HepG2 (cell line): ENCODE measurements around the gene SMURF1. TPM values are rescaled to one million over a fixed set of nuclear protein-coding genes. Genes with fewer than 3 reads are reported as not detected.

Experiments
- ATAC-seq: fragments of 200-7000 bp; cut with Tn5 transposase; 3 replicates; pipeline ENCODE4 v1.9.1; 2020; ENCODE audit warnings: mild to moderate bottlenecking, moderate library complexity
- BruUV-seq: library from RNA; stranded (reverse); fragments of 400-500 nt; replicated peaks from 2 replicates; lab custom pipeline; 2021; lab: Mats Ljungman, UMichigan
- CTCF ChIA-PET: fragments of 300-600 bp; formaldehyde crosslinking; extraction: SDS; loops from one replicate; lab custom pipeline; 2021; ENCODE audit warnings: low total read pairs, inconsistent platforms, low intra/inter-chr PET ratio; lab: Yijun Ruan, JAX
- POLR2A ChIA-PET: fragments of 350-600 bp; sonication (Branson Sonifier 250); formaldehyde crosslinking; loops from one replicate; lab custom pipeline; 2020; ENCODE audit warnings: antibody characterized with exemption, inconsistent platforms; lab: Yijun Ruan, JAX
- DNase-seq: peaks from one replicate; pipeline ENCODE4 v3.0.0-alpha.2; 2015; ENCODE audit warnings: low spot score
- FAIRE-seq: peaks from 3 replicates; lab custom pipeline; 2011; peaks lifted over from hg19 to GRCh38; lab: Jason Lieb, UNC
- H2AFZ ChIP-seq: one replicate; pipeline ENCODE4 v1.6.1; 2011; ENCODE audit warnings: low read length, inconsistent platforms
- H3K27ac ChIP-seq: fragments of 300-600 bp; 3 replicates; pipeline ENCODE4 v1.8.0; 2011; ENCODE audit warnings: mixed run types, mild to moderate bottlenecking, mixed read lengths, low read length, inconsistent platforms; ENCODE audit not compliant: insufficient read depth; ENCODE audit errors: extremely low read length
- H3K27me3 ChIP-seq, 2 experiments: fragments of 200-600 bp in 1 of 2; 2 replicates in 1 of 2; 3 replicates in 1 of 2; pipeline versions ENCODE4 v1.6.0 to v1.8.0; 2011; ENCODE audit warnings: low read length in 2 of 2, mild to moderate bottlenecking in 2 of 2, moderate library complexity in 2 of 2, inconsistent platforms in 1 of 2; ENCODE audit not compliant: insufficient read depth in 2 of 2, control insufficient read depth in 1 of 2
- H3K36me3 ChIP-seq, 2 experiments: fragments of 200-600 bp in 1 of 2; replicated peaks in 1 of 2; 2 replicates in 1 of 2; 3 replicates in 1 of 2; pipeline versions ENCODE4 v1.5.1 to v1.8.0; 2011; ENCODE audit warnings: low read length in 2 of 2, inconsistent platforms in 1 of 2; ENCODE audit not compliant: insufficient read depth in 2 of 2, control insufficient read depth in 1 of 2
- H3K4me1 ChIP-seq: 2 replicates; pipeline ENCODE4 v1.5.1; 2012; ENCODE audit warnings: low read length, inconsistent platforms; ENCODE audit not compliant: insufficient read depth
- H3K4me2 ChIP-seq: 2 replicates; pipeline ENCODE4 v1.6.0; 2011; ENCODE audit warnings: low read depth, low read length, inconsistent platforms
- H3K4me3 ChIP-seq, 3 experiments: fragments of 200-600 bp in 1 of 3; sonication (generic), shearing (Covaris generic) in 1 of 3; replicated peaks in 1 of 3; 2 replicates each; pipeline ENCODE4 v1.5.1; 2011 to 2016; ENCODE audit warnings: low read length in 3 of 3, inconsistent platforms in 2 of 3, low read depth in 2 of 3, mild to moderate bottlenecking in 2 of 3, control low read depth in 1 of 3, mixed read lengths in 1 of 3; ENCODE audit not compliant: insufficient read depth in 1 of 3
- H3K79me2 ChIP-seq: one replicate; pipeline ENCODE4 v1.6.1; 2011; ENCODE audit warnings: low read length, inconsistent platforms; ENCODE audit not compliant: insufficient read depth
- H3K9ac ChIP-seq: 2 replicates; pipeline ENCODE4 v1.6.0; 2011; ENCODE audit warnings: mild to moderate bottlenecking, low read depth, low read length, inconsistent platforms; ENCODE audit not compliant: insufficient read depth
- H3K9me3 ChIP-seq: 2 replicates; pipeline ENCODE4 v1.5.1; 2012; ENCODE audit warnings: mild to moderate bottlenecking, low read length
- H4K20me1 ChIP-seq: 2 replicates; pipeline ENCODE4 v1.6.0; 2011; ENCODE audit warnings: inconsistent platforms, mild to moderate bottlenecking, low read length, moderate library complexity; ENCODE audit not compliant: insufficient read depth
- BRCA1 ChIP-seq: sonication (generic); formaldehyde crosslinking; IDR thresholded peaks from 2 replicates; pipeline ENCODE4 v1.4.0; 2020; ENCODE audit warnings: missing genetic modification reagents
- MED13 ChIP-seq: sonication (generic); formaldehyde crosslinking; IDR thresholded peaks from 2 replicates; pipeline ENCODE4 v1.5.0; 2020; ENCODE audit warnings: missing genetic modification reagents
- MLLT10 ChIP-seq: sonication (generic); formaldehyde crosslinking; IDR thresholded peaks from 2 replicates; pipeline ENCODE4 v1.4.0; 2020; ENCODE audit warnings: missing genetic modification reagents
- NCOR1 ChIP-seq: fragments of 200-600 bp; sonication (generic); IDR thresholded peaks from 2 replicates; pipeline ENCODE4 v1.7.0; 2017; ENCODE audit warnings: antibody characterized with exemption, low read length, borderline replicate concordance
- REPIN1 ChIP-seq: sonication (generic); formaldehyde crosslinking; IDR thresholded peaks from 2 replicates; pipeline ENCODE4 v1.8.0; 2022; ENCODE audit warnings: missing genetic modification reagents, low read depth, mild to moderate bottlenecking, borderline replicate concordance
- SALL2 ChIP-seq: sonication (generic); formaldehyde crosslinking; IDR thresholded peaks from 2 replicates; pipeline ENCODE4 v1.8.1; 2023; ENCODE audit warnings: mild to moderate bottlenecking, missing genetic modification reagents, inconsistent platforms
- TAF1 ChIP-seq: sonication (generic); formaldehyde crosslinking; IDR thresholded peaks from 2 replicates; pipeline ENCODE4 v1.4.0; 2020; ENCODE audit warnings: missing genetic modification reagents
- TARDBP ChIP-seq: sonication (generic); formaldehyde crosslinking; IDR thresholded peaks from 2 replicates; pipeline ENCODE4 v1.8.0; 2022; ENCODE audit warnings: mild to moderate bottlenecking, missing genetic modification reagents
- ZFYVE20 ChIP-seq: sonication (generic); formaldehyde crosslinking; IDR thresholded peaks from 2 replicates; pipeline ENCODE4 v1.8.0; 2023; ENCODE audit warnings: low read depth, mild to moderate bottlenecking, moderate library complexity, missing genetic modification reagents, borderline replicate concordance
- ZNF207 ChIP-seq: fragments of 450-650 bp; IDR thresholded peaks from 2 replicates; pipeline ENCODE4 v1.6.1; 2016; ENCODE audit warnings: antibody characterized with exemption, borderline replicate concordance
- ZNF383 ChIP-seq: sonication (generic); formaldehyde crosslinking; IDR thresholded peaks from 2 replicates; pipeline ENCODE4 v1.4.0; 2020; ENCODE audit warnings: missing genetic modification reagents, mild to moderate bottlenecking, borderline replicate concordance
- ZSCAN29 ChIP-seq: sonication (generic); formaldehyde crosslinking; conservative IDR thresholded peaks from 2 replicates; pipeline ENCODE4 v1.4.0; 2020; ENCODE audit warnings: mild to moderate bottlenecking, missing genetic modification reagents
- ZSCAN9 ChIP-seq: IDR thresholded peaks from 2 replicates; pipeline ENCODE4 v1.6.1; 2016; ENCODE audit warnings: borderline replicate concordance
- WGBS: methylation state at CpG from one replicate; pipeline ENCODE4 v1.1.6; 2017; ENCODE audit warnings: low lambda C conversion rate; 5-methylcytosine and 5-hydroxymethylcytosine counted together
- in situ Hi-C: cut with HindIII; loops from 2 replicates; pipeline ENCODE4 v1.10.0; 2017; ENCODE audit warnings: low pct_unique_long_range_greater_than_20kb; ENCODE audit not compliant: extremely low pct_ligation_motif_present
- intact Hi-C: fragments of 100-400 bp; cut with micrococcal nuclease; formaldehyde crosslinking; loops from one replicate; pipeline ENCODE4 v1.10.0; 2022; ENCODE audit not compliant: unreplicated experiment
- polyA plus RNA-seq, 8 experiments: library from polyadenylated mRNA; depleted of rRNA in 3 of 8; stranded (reverse) in 7 of 8; unstranded in 1 of 8; fragments of >200 nt; fragmentation: Illumina TruSeq in 4 of 8; extraction: Trizol in 4 of 8; gene quantifications; 2 replicates each; pipeline versions ENCODE4 v1.2.1 to v1.2.3, GENCODE V29; 2011 to 2016; ENCODE audit warnings: low read depth in 4 of 8, missing spikeins in 1 of 8, mixed read lengths in 1 of 8; ENCODE audit not compliant: insufficient read depth in 1 of 8
- total RNA-seq, 5 experiments: library from RNA; depleted of rRNA; stranded (reverse); fragments of >200 nt; fragmentation: Illumina TruSeq; extraction: Trizol; gene quantifications; 2 replicates each; pipeline ENCODE4 v1.2.3, GENCODE V29; 2016; ENCODE audit warnings: low read depth in 1 of 5

SMURF1 gene
- total and polyA plus RNA-seq, 2 of the 13 experiments (the other 11 are each of a cell fraction or from before 2014, with no cell fraction given) = 8.3 to 11.1 TPM

DNA sequence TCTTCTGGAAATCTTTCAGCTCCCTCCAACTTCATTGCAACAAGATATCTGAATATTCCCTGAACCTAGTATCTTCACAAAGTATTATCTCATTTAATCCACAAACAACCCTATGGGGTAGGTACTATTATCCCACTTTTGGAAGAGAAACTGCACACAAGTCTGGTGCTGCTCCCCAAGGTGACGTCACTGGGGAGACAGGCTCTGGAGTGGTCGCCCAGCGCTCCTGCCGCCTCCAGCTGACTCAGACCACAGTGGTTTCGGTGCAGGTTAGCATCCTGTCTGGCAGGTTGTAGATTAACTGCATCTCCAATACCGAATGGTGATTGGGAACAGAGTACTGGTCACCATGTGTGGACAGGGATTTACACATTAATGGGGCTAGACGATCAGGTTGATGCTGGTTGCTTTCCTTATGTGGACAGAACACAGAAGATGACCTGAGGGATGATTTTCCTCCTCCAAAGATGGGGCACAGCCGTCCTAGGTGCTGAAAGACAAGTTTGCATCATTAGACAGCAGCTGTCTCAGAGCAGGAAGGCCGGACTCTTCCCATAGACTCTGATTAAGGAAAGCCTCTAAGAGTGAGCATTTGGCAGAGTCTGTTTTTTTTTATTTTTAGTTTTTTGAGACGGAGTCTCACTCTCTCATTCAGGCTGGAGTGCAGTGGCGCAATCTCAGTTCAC, 137.0 kb downstream of the SMURF1 start:
- no peaks in the 10 kb centered on the region for H3K79me2 ChIP-seq
- no peak overlapping the region for H3K4me2 ChIP-seq
- no peak overlapping the region for H3K27ac ChIP-seq
- ChIA-PET POLR2A (no interaction called here), CTCF (no interaction called here)
- peaks cover 39 to 83% of the 10 kb centered on the region in 2 experiments for H3K36me3 ChIP-seq
- WGBS = 94% methylated on average over 11 of the region's 11 CpGs
- no peak overlapping the region for H3K4me3 ChIP-seq
- in situ Hi-C loops (no loop called here), intact Hi-C loops (no loop called here)
- no peaks in the 10 kb centered on the region for H3K27me3 ChIP-seq
- ATAC-seq (no peak), FAIRE-seq (no peak), DNase-seq (no peak)
- no TSS peak for BruUV-seq
- TF ChIP-seq TAF1 (CRISPR knock-in tag) = no peak
- no peak for TF ChIP-seq NCOR1
- TF ChIP-seq REPIN1 (CRISPR knock-in tag) = peak; percentile 81; the same call in 1 of the 2 replicates
- H3K9ac ChIP-seq = no peak overlapping the region
- H2AFZ ChIP-seq = no peak overlapping the region
- no peaks in the 10 kb centered on the region for H3K4me1 ChIP-seq
- H3K9me3 ChIP-seq = no peaks in the 10 kb centered on the region
- H4K20me1 ChIP-seq = no peaks in the 10 kb centered on the region

DNA sequence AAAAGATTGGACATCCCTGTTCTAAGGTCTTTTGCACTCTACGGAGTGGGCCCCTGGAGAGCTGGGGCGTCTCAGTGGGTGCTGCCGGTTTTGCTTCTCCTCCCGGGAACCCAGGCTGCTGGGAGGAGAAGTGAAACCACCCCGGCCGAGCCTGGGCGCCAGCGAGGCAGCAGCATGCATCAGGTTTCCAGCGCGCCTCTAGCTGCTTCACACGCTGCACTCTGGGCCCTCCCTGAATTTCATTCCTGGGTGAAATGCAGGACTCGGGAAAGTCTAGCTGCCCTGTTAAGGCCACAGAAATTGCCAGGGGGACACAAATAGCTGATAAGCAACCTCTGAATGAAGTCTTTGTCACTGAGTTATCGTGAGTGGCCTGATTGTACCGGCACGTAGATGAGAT, 138.1 kb downstream of the SMURF1 start:
- peaks cover 38 to 79% of the 10 kb centered on the region in 2 experiments for H3K36me3 ChIP-seq

More for the DNA sequence above, 138.1 kb downstream of the SMURF1 start:
- POLR2A ChIA-PET = no interaction called here
- ATAC-seq (no peak), DNase-seq (no peak), FAIRE-seq (no peak)
- intact Hi-C loops = no loop called here
- no peaks in the 10 kb centered on the region for H3K4me1 ChIP-seq
- no peak overlapping the region for H3K4me3 ChIP-seq
- CTCF ChIA-PET = no interaction called here
- no peak for TF ChIP-seq MED13 (CRISPR knock-in tag)
- no peak for TF ChIP-seq ZNF383 (CRISPR knock-in tag)
- no peak for TF ChIP-seq SALL2 (CRISPR knock-in tag)
- TF ChIP-seq ZNF207 = no peak
- no peak for TF ChIP-seq ZFYVE20 (CRISPR knock-in tag)
- no peak for TF ChIP-seq ZSCAN29 (CRISPR knock-in tag)
- TF ChIP-seq BRCA1 (CRISPR knock-in tag) = no peak
- TF ChIP-seq TARDBP (CRISPR knock-in tag) = no peak
- TF ChIP-seq MLLT10 (CRISPR knock-in tag) = no peak
- TF ChIP-seq ZSCAN9 (CRISPR knock-in tag) = no peak
- no peaks in the 10 kb centered on the region for H3K9me3 ChIP-seq
- no peaks in the 10 kb centered on the region for H3K27me3 ChIP-seq
- no peak overlapping the region for H3K9ac ChIP-seq
- BruUV-seq = no TSS peak
- H2AFZ ChIP-seq = no peak overlapping the region
- 91% methylated on average over 9 of the region's 15 CpGs for WGBS
- H3K4me2 ChIP-seq = no peak overlapping the region
- no peak overlapping the region for H3K27ac ChIP-seq
- in situ Hi-C loops = no loop called here
- H4K20me1 ChIP-seq = no peaks in the 10 kb centered on the region
- no peaks in the 10 kb centered on the region for H3K79me2 ChIP-seq
